Activated T-cell treated with anti-CD3 and anti-CD28 coated beads for 1 hour (primary cell): ENCODE results near the gene ASPHD1.
A peak's percentile ranks its signal among the peaks of the same experiment; 100 is the strongest.
"Not testable (repeated sequence)": the region's sequence is repeated elsewhere in the genome, so short reads cannot be mapped to it uniquely, and the experiment has no call there.

Experiments used
- DNase-seq: peaks from one replicate; pipeline ENCODE4 v3.0.0-alpha.2; 2020; ENCODE audit warnings: low read depth

The ASPHD1 gene

GRCh38 chr16:29877266-29877961 is 22.9 kb upstream of the ASPHD1 start:
- DNase-seq, result no peak

GRCh38 chr16:29878172-29878571 is 22.1 kb upstream of the ASPHD1 start:
- no peak for DNase-seq

- DNase-seq, result no peak
Observed at GRCh38 chr16:29881050-29881449, 19.2 kb upstream of the ASPHD1 start.

- DNase-seq, result no peak
Observed at GRCh38 chr16:29883987-29884386, 16.3 kb upstream of the ASPHD1 start.

- DNase-seq, result not testable (repeated sequence)
Observed at GRCh38 chr16:29889372-29889771, 10.9 kb upstream of the ASPHD1 start.

- DNase-seq, result no peak
Observed at GRCh38 chr16:29891525-29892457, 8.5 kb upstream of the ASPHD1 start.

GRCh38 chr16:29892458-29892813 is 7.9 kb upstream of the ASPHD1 start:
- DNase-seq, result no peak

- DNase-seq, result no peak
Observed at GRCh38 chr16:29893553-29893952, 6.7 kb upstream of the ASPHD1 start.

GRCh38 chr16:29894352-29894751 is 5.9 kb upstream of the ASPHD1 start:
- no peak for DNase-seq

GRCh38 chr16:29896841-29897240 is 3.4 kb upstream of the ASPHD1 start:
- no peak for DNase-seq

- no peak for DNase-seq
Observed at GRCh38 chr16:29897333-29897732, 3.0 kb upstream of the ASPHD1 start.

GRCh38 chr16:29898135-29898803 is 2.0 kb upstream of the ASPHD1 start:
- no peak for DNase-seq

GRCh38 chr16:29898804-29899515 is 1.3 kb upstream of the ASPHD1 start:
- DNase-seq, result no peak

GRCh38 chr16:29899516-29900101 is 679 bp upstream of the ASPHD1 start, which contains the start of gene SEZ6L2:
Gene SEZ6L2 (minus strand): TSS chr16:29899550. CDS start chr16:29899019, 531 bp downstream.
- DNase-seq, result peak; percentile 75

- DNase-seq, result no peak
Observed at GRCh38 chr16:29900888-29901606, 759 bp downstream of the ASPHD1 start.

GRCh38 chr16:29901607-29901945 is 1.3 kb downstream of the ASPHD1 start:
- no peak for DNase-seq

GRCh38 chr16:29903590-29903989 is 3.3 kb downstream of the ASPHD1 start:
- DNase-seq, result no peak

GRCh38 chr16:29904947-29905346 is 4.7 kb downstream of the ASPHD1 start:
- no peak for DNase-seq

- no peak for DNase-seq
Observed at GRCh38 chr16:29905668-29906067, 5.4 kb downstream of the ASPHD1 start.

- no peak for DNase-seq
Observed at GRCh38 chr16:29906520-29907244, 6.4 kb downstream of the ASPHD1 start.
